ENCODE data around the gene HNRNPLL. TPM values are rescaled to one million over a fixed set of nuclear protein-coding genes. Genes with fewer than 3 reads are reported as not detected.
"Not testable (repeated sequence)": the region's sequence is repeated elsewhere in the genome, so short reads cannot be mapped to it uniquely, and the experiment has no call there.

Gene HNRNPLL
- total RNA-seq, 1 donor from 2014 or later, result 55.9 TPM

GRCh38 chr2:38613126-38613848 is 10.6 kb upstream of the HNRNPLL start:
- H2AFZ ChIP-seq (ENCODE audit: low read depth, low read length), result no peak overlapping the region
- no peaks in the 10 kb centered on the region for H3K4me1 Mint-ChIP-seq (ENCODE audit: low read depth, unreplicated experiment)
- H3K36me3 ChIP-seq (ENCODE audit: insufficient read depth, low read length), result no peaks in the 10 kb centered on the region
- H3K27ac Mint-ChIP-seq (ENCODE audit: unreplicated experiment), result no peak overlapping the region
- no peak for DNase-seq (ENCODE audit: low read depth)
- H3K9me3 Mint-ChIP-seq (ENCODE audit: unreplicated experiment), result no peaks in the 10 kb centered on the region
- H3K4me2 ChIP-seq (ENCODE audit: low read length), result no peak overlapping the region
- no peak overlapping the region for H3K27ac ChIP-seq (ENCODE audit: low read depth, low read length)
- TF ChIP-seq CTCF (IDR thresholded peaks at IDR 0.05; ENCODE audit: insufficient read depth, low read depth, low read length) (no peak), EZH2 (IDR thresholded peaks at IDR 0.05; ENCODE audit: insufficient read depth, low read length) (no peak)
- no peak overlapping the region for H3K4me3 ChIP-seq (ENCODE audit: insufficient read depth, low read depth, low read length)
- H3K36me3 Mint-ChIP-seq (ENCODE audit: low read depth, unreplicated experiment), result no peaks in the 10 kb centered on the region
- H3K4me3 Mint-ChIP-seq (ENCODE audit: unreplicated experiment), result no peak overlapping the region
- H3K27me3 Mint-ChIP-seq (ENCODE audit: low read depth, unreplicated experiment), result peaks cover 5% of the 10 kb centered on the region
- H3K9me3 ChIP-seq (ENCODE audit: insufficient read depth, low read depth, low read length), result no peaks in the 10 kb centered on the region
- H3K27me3 ChIP-seq (ENCODE audit: insufficient read depth, low read length), result no peaks in the 10 kb centered on the region
- no peaks in the 10 kb centered on the region for H4K20me1 ChIP-seq (ENCODE audit: insufficient read depth, low read length)
- no peak overlapping the region for H3K9ac ChIP-seq (ENCODE audit: low read length)
- FAIRE-seq, result no peak
- H3K79me2 ChIP-seq (ENCODE audit: insufficient read depth, low read length), result no peaks in the 10 kb centered on the region
- H3K4me1 ChIP-seq (ENCODE audit: insufficient read depth, low read length), result no peaks in the 10 kb centered on the region

GRCh38 chr2:38610851-38611801 is 8.4 kb upstream of the HNRNPLL start:
- no peak overlapping the region for H3K4me3 ChIP-seq (ENCODE audit: insufficient read depth, low read depth, low read length)
- H3K27ac Mint-ChIP-seq (ENCODE audit: unreplicated experiment), result no peak overlapping the region
- H3K9me3 ChIP-seq (ENCODE audit: insufficient read depth, low read depth, low read length), result no peaks in the 10 kb centered on the region
- peaks cover 3% of the 10 kb centered on the region for H3K27me3 Mint-ChIP-seq (ENCODE audit: low read depth, unreplicated experiment)
- no peaks in the 10 kb centered on the region for H4K20me1 ChIP-seq (ENCODE audit: insufficient read depth, low read length)
- H3K9ac ChIP-seq (ENCODE audit: low read length), result no peak overlapping the region
- H3K4me1 ChIP-seq (ENCODE audit: insufficient read depth, low read length), result no peaks in the 10 kb centered on the region
- no peak for FAIRE-seq
- H3K27ac ChIP-seq (ENCODE audit: low read depth, low read length), result no peak overlapping the region
- no peaks in the 10 kb centered on the region for H3K27me3 ChIP-seq (ENCODE audit: insufficient read depth, low read length)
- no peaks in the 10 kb centered on the region for H3K36me3 Mint-ChIP-seq (ENCODE audit: low read depth, unreplicated experiment)
- H3K9me3 Mint-ChIP-seq (ENCODE audit: unreplicated experiment), result no peaks in the 10 kb centered on the region
- no peak overlapping the region for H3K4me3 Mint-ChIP-seq (ENCODE audit: unreplicated experiment)
- peak; percentile 63 for DNase-seq (ENCODE audit: low read depth)
- no peak overlapping the region for H2AFZ ChIP-seq (ENCODE audit: low read depth, low read length)
- no peak for TF ChIP-seq CTCF (IDR thresholded peaks at IDR 0.05; ENCODE audit: insufficient read depth, low read depth, low read length)
- TF ChIP-seq EZH2 (IDR thresholded peaks at IDR 0.05; ENCODE audit: insufficient read depth, low read length), result no peak
- H3K4me2 ChIP-seq (ENCODE audit: low read length), result no peak overlapping the region
- peaks cover 4% of the 10 kb centered on the region for H3K4me1 Mint-ChIP-seq (ENCODE audit: low read depth, unreplicated experiment)
- H3K36me3 ChIP-seq (ENCODE audit: insufficient read depth, low read length), result no peaks in the 10 kb centered on the region
- no peaks in the 10 kb centered on the region for H3K79me2 ChIP-seq (ENCODE audit: insufficient read depth, low read length)

- H3K27me3 ChIP-seq (ENCODE audit: insufficient read depth, low read length); H3K9ac ChIP-seq (ENCODE audit: low read length); H3K4me3 Mint-ChIP-seq (ENCODE audit: unreplicated experiment); H3K4me1 ChIP-seq (ENCODE audit: insufficient read depth, low read length); H3K36me3 ChIP-seq (ENCODE audit: insufficient read depth, low read length); H3K27ac Mint-ChIP-seq (ENCODE audit: unreplicated experiment); H3K4me2 ChIP-seq (ENCODE audit: low read length); H3K4me3 ChIP-seq (ENCODE audit: insufficient read depth, low read depth, low read length); H3K79me2 ChIP-seq (ENCODE audit: insufficient read depth, low read length); H3K4me1 Mint-ChIP-seq (ENCODE audit: low read depth, unreplicated experiment); FAIRE-seq; DNase-seq (ENCODE audit: low read depth); H3K27me3 Mint-ChIP-seq (ENCODE audit: low read depth, unreplicated experiment); H3K36me3 Mint-ChIP-seq (ENCODE audit: low read depth, unreplicated experiment); H3K27ac ChIP-seq (ENCODE audit: low read depth, low read length); H3K9me3 Mint-ChIP-seq (ENCODE audit: unreplicated experiment); H2AFZ ChIP-seq (ENCODE audit: low read depth, low read length); H3K9me3 ChIP-seq (ENCODE audit: insufficient read depth, low read depth, low read length); H4K20me1 ChIP-seq (ENCODE audit: insufficient read depth, low read length): not testable (repeated sequence)
Measured at GRCh38 chr2:38609246-38609645, 6.5 kb upstream of the HNRNPLL start.

Measured in astrocyte (in vitro differentiated cells and primary cell).